Suprapubic skin (tissue), 4 donors: ENCODE results near the gene FAM117B.

Experiments used
- CTCF ChIP-seq, 2 donors: fragments of 200-600 bp in 1 of 2; fragments of 450-650 bp in 1 of 2; sonication (generic) in 1 of 2; IDR thresholded peaks; one replicate each; pipeline ENCODE4 v1.5.1; 2016 to 2019; ENCODE audit warnings: antibody characterized with exemption in 2 of 2, mild to moderate bottlenecking in 1 of 2, moderate library complexity in 1 of 2
- EP300 ChIP-seq: sonication (generic); formaldehyde crosslinking; IDR thresholded peaks from one replicate; pipeline ENCODE4 v1.6.1; 2017; ENCODE audit warnings: antibody characterized with exemption
- POLR2A ChIP-seq, 2 donors: fragments of 450-650 bp; IDR thresholded peaks; one replicate each; pipeline ENCODE4 v1.6.1; 2017; ENCODE audit warnings: antibody characterized with exemption in 2 of 2, mild to moderate bottlenecking in 2 of 2, moderate library complexity in 2 of 2
- POLR2AphosphoS5 ChIP-seq, 3 donors: sonication (generic); formaldehyde crosslinking; IDR thresholded peaks; one replicate each; pipeline ENCODE4 v1.6.1; 2017; ENCODE audit warnings: antibody characterized with exemption in 3 of 3

- TF ChIP-seq CTCF (IDR thresholded peaks at IDR 0.05) (no peak), POLR2AphosphoS5 (IDR thresholded peaks at IDR 0.05) (no peak), POLR2A (IDR thresholded peaks at IDR 0.05) (no peak), EP300 (no peak)
These were observed 82.3 kb downstream of the FAM117B start for GRCh38 chr2:202716953-202717597.
